Activated naive CD4-positive, alpha-beta T cell treated with anti-CD3 and anti-CD28 coated beads, Interleukin-2, amount 10 ng/mL, durations not matched to agents 7 days and 5 days (primary cell): Measurements from ENCODE around the gene FGF14.

Experiments
- CTCF ChIA-PET: fragments of 350-600 bp; sonication (Branson Sonifier 250); formaldehyde crosslinking; loops from one replicate; lab custom pipeline; 2021; ENCODE audit warnings: antibody characterized with exemption; lab: Charles Lee
- DNase-seq: peaks from one replicate; pipeline ENCODE4 v3.0.0-alpha.2; 2020
- H3K27ac Mint-ChIP-seq: one replicate; pipeline ENCODE4 v1.8.0; 2021; ENCODE audit warnings: mild to moderate bottlenecking, moderate library complexity, mixed read lengths
- H3K27me3 Mint-ChIP-seq: one replicate; pipeline ENCODE4 v1.8.0; 2021; ENCODE audit warnings: mild to moderate bottlenecking, mixed read lengths
- H3K36me3 Mint-ChIP-seq: one replicate; pipeline ENCODE4 v1.8.0; 2021; ENCODE audit warnings: mixed read lengths
- H3K4me1 Mint-ChIP-seq: one replicate; pipeline ENCODE4 v1.8.0; 2021; ENCODE audit warnings: mixed read lengths
- H3K4me3 Mint-ChIP-seq: one replicate; pipeline ENCODE4 v1.8.0; 2021; ENCODE audit warnings: mild to moderate bottlenecking, moderate library complexity, mixed read lengths
- H3K9me3 Mint-ChIP-seq: one replicate; pipeline ENCODE4 v1.8.0; 2021; ENCODE audit warnings: mixed read lengths

The FGF14 gene

GRCh38 chr13:102310691-102311418 is 91.0 kb downstream of the FGF14 start:
- H3K9me3 Mint-ChIP-seq, result no peaks in the 10 kb centered on the region
- CTCF ChIA-PET, result interaction anchor here (0.6 kb wide), 1 partner anchor 41 kb away, joined by 3 read pairs; no protein-coding TSS in a partner anchor

GRCh38 chr13:102309110-102309509 is 92.7 kb downstream of the FGF14 start:
- Mint-ChIP-seq H3K36me3 (no peaks in the 10 kb centered on the region), H3K27ac (no peak overlapping the region), H3K4me1 (no peaks in the 10 kb centered on the region), H3K4me3 (no peak overlapping the region), H3K27me3 (peaks cover 5% of the 10 kb centered on the region), H3K9me3 (no peaks in the 10 kb centered on the region)
- CTCF ChIA-PET, result no interaction called here
- DNase-seq, result no peak

More at GRCh38 chr13:102310691-102311418, 91.0 kb downstream of the FGF14 start:
- H3K36me3 Mint-ChIP-seq, result no peaks in the 10 kb centered on the region
- peaks cover 5% of the 10 kb centered on the region for H3K27me3 Mint-ChIP-seq
- H3K4me3 Mint-ChIP-seq, result no peak overlapping the region
- H3K27ac Mint-ChIP-seq, result no peak overlapping the region
- DNase-seq, result no peak
- H3K4me1 Mint-ChIP-seq, result no peaks in the 10 kb centered on the region

- H3K27me3 Mint-ChIP-seq, result no peaks in the 10 kb centered on the region
- DNase-seq, result no peak
- no peak overlapping the region for H3K4me3 Mint-ChIP-seq
- CTCF ChIA-PET, result no interaction called here
- H3K9me3 Mint-ChIP-seq, result no peaks in the 10 kb centered on the region
- no peaks in the 10 kb centered on the region for H3K4me1 Mint-ChIP-seq
- no peaks in the 10 kb centered on the region for H3K36me3 Mint-ChIP-seq
- H3K27ac Mint-ChIP-seq, result no peak overlapping the region
These were observed 99.3 kb downstream of the FGF14 start for GRCh38 chr13:102302534-102302933.

- CTCF ChIA-PET, result no interaction called here
- H3K27ac Mint-ChIP-seq, result no peak overlapping the region
These were observed 101.5 kb downstream of the FGF14 start for GRCh38 chr13:102300379-102300778.

GRCh38 chr13:102299366-102299765 is 102.5 kb downstream of the FGF14 start:
- CTCF ChIA-PET, result no interaction called here
- no peak overlapping the region for H3K27ac Mint-ChIP-seq
- H3K4me1 Mint-ChIP-seq, result no peaks in the 10 kb centered on the region
- no peaks in the 10 kb centered on the region for H3K9me3 Mint-ChIP-seq
- no peaks in the 10 kb centered on the region for H3K36me3 Mint-ChIP-seq
- no peak overlapping the region for H3K4me3 Mint-ChIP-seq
- DNase-seq, result no peak
- H3K27me3 Mint-ChIP-seq, result no peaks in the 10 kb centered on the region

More at GRCh38 chr13:102300379-102300778, 101.5 kb downstream of the FGF14 start:
- Mint-ChIP-seq H3K4me1 (no peaks in the 10 kb centered on the region), H3K27me3 (no peaks in the 10 kb centered on the region), H3K9me3 (no peaks in the 10 kb centered on the region), H3K36me3 (no peaks in the 10 kb centered on the region), H3K4me3 (no peak overlapping the region)
- no peak for DNase-seq

GRCh38 chr13:102298051-102298450 is 103.8 kb downstream of the FGF14 start:
- Mint-ChIP-seq H3K9me3 (no peaks in the 10 kb centered on the region), H3K36me3 (no peaks in the 10 kb centered on the region), H3K27ac (no peak overlapping the region), H3K4me3 (no peak overlapping the region), H3K4me1 (no peaks in the 10 kb centered on the region), H3K27me3 (no peaks in the 10 kb centered on the region)
- DNase-seq, result no peak
- CTCF ChIA-PET, result no interaction called here

- no peak for DNase-seq
- Mint-ChIP-seq H3K4me3 (no peak overlapping the region), H3K27ac (no peak overlapping the region), H3K9me3 (no peaks in the 10 kb centered on the region), H3K27me3 (no peaks in the 10 kb centered on the region), H3K36me3 (no peaks in the 10 kb centered on the region), H3K4me1 (no peaks in the 10 kb centered on the region)
- CTCF ChIA-PET, result no interaction called here
These were observed 106.4 kb downstream of the FGF14 start for GRCh38 chr13:102295316-102296048.

- H3K27me3 Mint-ChIP-seq, result no peaks in the 10 kb centered on the region
- H3K36me3 Mint-ChIP-seq, result no peaks in the 10 kb centered on the region
- DNase-seq, result no peak
- H3K4me1 Mint-ChIP-seq, result no peaks in the 10 kb centered on the region
- CTCF ChIA-PET, result no interaction called here
- no peak overlapping the region for H3K4me3 Mint-ChIP-seq
- no peaks in the 10 kb centered on the region for H3K9me3 Mint-ChIP-seq
- no peak overlapping the region for H3K27ac Mint-ChIP-seq
These were observed 107.3 kb downstream of the FGF14 start for GRCh38 chr13:102294407-102295018.

- no peak overlapping the region for H3K27ac Mint-ChIP-seq
- H3K4me1 Mint-ChIP-seq, result no peaks in the 10 kb centered on the region
- DNase-seq, result no peak
- H3K36me3 Mint-ChIP-seq, result no peaks in the 10 kb centered on the region
- H3K9me3 Mint-ChIP-seq, result no peaks in the 10 kb centered on the region
- H3K4me3 Mint-ChIP-seq, result no peak overlapping the region
- H3K27me3 Mint-ChIP-seq, result no peaks in the 10 kb centered on the region
- CTCF ChIA-PET, result no interaction called here
These were observed 108.1 kb downstream of the FGF14 start for GRCh38 chr13:102293723-102294122.

- no peaks in the 10 kb centered on the region for H3K4me1 Mint-ChIP-seq
- no peaks in the 10 kb centered on the region for H3K27me3 Mint-ChIP-seq
- H3K9me3 Mint-ChIP-seq, result no peaks in the 10 kb centered on the region
- no peaks in the 10 kb centered on the region for H3K36me3 Mint-ChIP-seq
- no peak for DNase-seq
- CTCF ChIA-PET, result no interaction called here
- no peak overlapping the region for H3K4me3 Mint-ChIP-seq
- H3K27ac Mint-ChIP-seq, result no peak overlapping the region
These were observed 110.1 kb downstream of the FGF14 start for GRCh38 chr13:102291587-102292218.

- DNase-seq, result no peak
- CTCF ChIA-PET, result no interaction called here
- no peaks in the 10 kb centered on the region for H3K4me1 Mint-ChIP-seq
- H3K9me3 Mint-ChIP-seq, result no peaks in the 10 kb centered on the region
- H3K36me3 Mint-ChIP-seq, result no peaks in the 10 kb centered on the region
- no peak overlapping the region for H3K27ac Mint-ChIP-seq
- no peak overlapping the region for H3K4me3 Mint-ChIP-seq
- no peaks in the 10 kb centered on the region for H3K27me3 Mint-ChIP-seq
These were observed 112.2 kb downstream of the FGF14 start for GRCh38 chr13:102289606-102290005.

- H3K4me1 Mint-ChIP-seq, result no peaks in the 10 kb centered on the region
These were observed 115.5 kb downstream of the FGF14 start for GRCh38 chr13:102286326-102286725.

GRCh38 chr13:102280366-102280765 is 121.5 kb downstream of the FGF14 start:
- H3K4me3 Mint-ChIP-seq, result no peak overlapping the region
- CTCF ChIA-PET, result no interaction called here
- H3K9me3 Mint-ChIP-seq, result no peaks in the 10 kb centered on the region
- no peak for DNase-seq
- H3K27me3 Mint-ChIP-seq, result no peaks in the 10 kb centered on the region
- no peak overlapping the region for H3K27ac Mint-ChIP-seq
- H3K36me3 Mint-ChIP-seq, result no peaks in the 10 kb centered on the region
- H3K4me1 Mint-ChIP-seq, result no peaks in the 10 kb centered on the region

More at GRCh38 chr13:102286326-102286725, 115.5 kb downstream of the FGF14 start:
- H3K4me3 Mint-ChIP-seq, result no peak overlapping the region
- no peak for DNase-seq
- no peak overlapping the region for H3K27ac Mint-ChIP-seq
- no peaks in the 10 kb centered on the region for H3K36me3 Mint-ChIP-seq
- H3K9me3 Mint-ChIP-seq, result no peaks in the 10 kb centered on the region
- no peaks in the 10 kb centered on the region for H3K27me3 Mint-ChIP-seq
- CTCF ChIA-PET, result no interaction called here

- no peak overlapping the region for H3K27ac Mint-ChIP-seq
These were observed 124.6 kb downstream of the FGF14 start for GRCh38 chr13:102277286-102277685.

More at GRCh38 chr13:102277286-102277685, 124.6 kb downstream of the FGF14 start:
- no peak for DNase-seq
- H3K4me3 Mint-ChIP-seq, result no peak overlapping the region
- no peaks in the 10 kb centered on the region for H3K27me3 Mint-ChIP-seq
- H3K4me1 Mint-ChIP-seq, result no peaks in the 10 kb centered on the region
- H3K9me3 Mint-ChIP-seq, result no peaks in the 10 kb centered on the region
- CTCF ChIA-PET, result no interaction called here
- no peaks in the 10 kb centered on the region for H3K36me3 Mint-ChIP-seq
